Bronchial epithelial cell (primary cell): ENCODE results near the gene VTI1A. TPM values are rescaled to one million over a fixed set of nuclear protein-coding genes. Genes with fewer than 3 reads are reported as not detected.
"Not testable (repeated sequence)": the region's sequence is repeated elsewhere in the genome, so short reads cannot be mapped to it uniquely, and the experiment has no call there.

Source experiments
- DNase-seq: peaks from one replicate; pipeline ENCODE4 v3.0.0-alpha.2; 2010; ENCODE audit warnings: low read depth
- FAIRE-seq: peaks from 2 replicates; lab custom pipeline; 2011; peaks lifted over from hg19 to GRCh38; lab: Jason Lieb, UNC
- H3K27me3 ChIP-seq: 2 replicates; pipeline ENCODE4 v1.5.1; 2011; ENCODE audit warnings: low read length; ENCODE audit not compliant: control insufficient read depth, insufficient read depth
- H3K36me3 ChIP-seq: 2 replicates; pipeline ENCODE4 v1.5.1; 2011; ENCODE audit warnings: low read length; ENCODE audit not compliant: control insufficient read depth, insufficient read depth
- H3K4me3 ChIP-seq: 2 replicates; pipeline ENCODE4 v1.5.1; 2011; ENCODE audit warnings: mild to moderate bottlenecking, low read depth, low read length, control low read depth
- CTCF ChIP-seq: IDR thresholded peaks from 2 replicates; pipeline ENCODE4 v1.5.1; 2011; ENCODE audit warnings: mild to moderate bottlenecking, moderate library complexity, low read length, control low read depth, inconsistent platforms; ENCODE audit not compliant: insufficient read depth, severe bottlenecking
- total RNA-seq: library from RNA; depleted of rRNA; stranded (reverse); fragments of >200 nt; gene quantifications from 2 replicates; pipeline ENCODE4 v1.2.1, GENCODE V29; 2014

VTI1A gene
- total RNA-seq, 1 donor from 2014 or later: 36.6 TPM

DNA sequence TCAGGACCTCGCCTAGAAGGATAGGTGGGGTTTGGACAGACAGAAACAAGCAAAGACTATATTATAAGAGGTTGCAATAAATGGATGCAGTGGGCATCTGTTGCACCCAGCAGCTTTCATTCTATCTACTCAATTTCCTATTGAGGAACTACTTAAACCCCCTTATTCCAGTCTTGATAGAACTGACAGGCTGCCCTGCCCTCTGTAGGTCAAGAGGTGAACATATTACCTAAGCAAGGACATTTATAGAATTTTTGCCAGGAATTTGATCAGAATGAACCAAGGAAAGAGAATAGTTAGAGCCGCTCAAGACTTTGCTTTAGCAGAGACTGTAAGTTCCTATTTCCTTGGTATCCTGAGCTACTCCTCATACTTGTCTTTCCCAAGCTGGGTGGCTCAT, 9.5 kb downstream of the VTI1A start:
- no peaks in the 10 kb centered on the region for H3K36me3 ChIP-seq
- DNase-seq (no peak), FAIRE-seq (no peak)
- no peak overlapping the region for H3K4me3 ChIP-seq
- TF ChIP-seq CTCF: no peak
- H3K27me3 ChIP-seq: no peaks in the 10 kb centered on the region

GRCh38 chr10:112460366-112460765, 13.4 kb downstream of the VTI1A start:
- Histone ChIP-seq H3K36me3 (no peaks in the 10 kb centered on the region), H3K27me3 (no peaks in the 10 kb centered on the region), H3K4me3 (no peak overlapping the region)
- FAIRE-seq (no peak), DNase-seq (no peak)
- no peak for TF ChIP-seq CTCF

DNA sequence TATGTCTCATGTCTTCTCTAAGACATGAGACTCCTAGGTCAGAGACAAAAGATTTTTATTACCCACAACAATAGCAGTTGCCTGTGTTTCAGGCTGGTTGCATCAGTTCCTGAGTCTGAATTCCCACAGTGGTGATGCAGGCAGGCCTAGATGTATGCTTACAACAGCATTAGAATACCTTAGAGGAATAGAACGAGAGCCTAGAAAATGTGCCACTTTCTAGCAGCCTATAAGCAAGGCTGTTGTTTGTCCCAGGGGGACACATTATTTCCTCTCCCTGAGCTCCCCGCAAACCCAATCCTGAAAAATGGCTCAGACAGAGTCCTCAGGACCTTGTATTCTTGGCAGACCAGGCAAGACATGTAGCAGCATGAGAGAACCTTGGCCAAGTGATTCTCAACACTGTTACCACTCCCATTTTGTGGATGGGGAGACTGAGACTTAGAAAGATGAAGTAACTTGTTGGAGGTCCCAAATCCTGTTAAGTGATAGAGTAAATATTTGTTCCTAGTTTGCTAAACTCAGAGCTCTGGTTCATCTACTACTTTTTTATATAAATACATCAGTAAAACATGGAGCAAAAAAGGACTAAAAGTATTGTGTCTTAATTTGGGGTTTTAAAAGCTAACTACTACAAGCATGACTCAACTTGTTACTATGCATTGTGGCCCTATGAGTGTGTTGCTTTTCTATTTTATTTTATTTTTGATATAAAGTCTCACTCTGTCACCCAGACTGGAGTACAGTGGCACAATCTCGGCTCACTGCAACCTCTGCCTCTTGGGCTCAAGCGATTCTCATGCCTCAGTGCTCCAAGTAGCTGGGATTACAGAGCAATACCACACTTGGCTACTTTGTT, 14.2 kb downstream of the VTI1A start:
- FAIRE-seq (no peak), DNase-seq (peak; percentile 73)
- H3K27me3 ChIP-seq: no peaks in the 10 kb centered on the region
- H3K36me3 ChIP-seq: peaks cover 2% of the 10 kb centered on the region
- no peak overlapping the region for H3K4me3 ChIP-seq
- no peak for TF ChIP-seq CTCF

- not testable (repeated sequence) for H3K27me3 ChIP-seq, FAIRE-seq, H3K36me3 ChIP-seq, H3K4me3 ChIP-seq, DNase-seq
These were observed 17.1 kb downstream of the VTI1A start for GRCh38 chr10:112464074-112464473.

DNA sequence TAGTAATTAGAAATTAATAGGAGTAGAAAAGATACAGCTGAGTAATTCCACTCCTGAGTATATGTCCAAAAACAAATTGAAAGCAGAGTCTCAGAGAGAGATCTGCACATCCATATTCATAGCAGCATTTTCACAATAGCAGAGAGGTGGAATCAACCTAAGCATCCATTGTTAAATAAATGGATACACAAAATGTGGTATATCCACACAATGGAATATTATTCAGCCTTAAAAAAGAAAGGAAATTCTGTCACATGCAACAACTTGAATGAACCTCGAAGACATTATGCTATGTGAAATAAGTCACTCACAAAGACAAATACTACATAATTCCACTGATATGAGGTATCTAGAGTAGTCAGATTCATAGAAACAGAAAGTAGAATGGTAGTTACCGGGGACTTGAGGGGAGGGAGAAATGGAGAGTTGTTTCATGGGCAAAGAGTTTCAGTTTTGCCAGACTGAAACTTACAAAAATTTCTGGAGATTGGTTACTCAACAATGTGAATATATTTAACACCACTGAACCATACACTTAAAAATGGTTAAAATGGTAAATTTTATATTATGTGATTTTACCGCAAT, 18.4 kb downstream of the VTI1A start:
- Histone ChIP-seq H3K27me3 (no peaks in the 10 kb centered on the region), H3K36me3 (peaks cover 2% of the 10 kb centered on the region), H3K4me3 (no peak overlapping the region)
- FAIRE-seq (no peak), DNase-seq (no peak)
- TF ChIP-seq CTCF: no peak

DNA sequence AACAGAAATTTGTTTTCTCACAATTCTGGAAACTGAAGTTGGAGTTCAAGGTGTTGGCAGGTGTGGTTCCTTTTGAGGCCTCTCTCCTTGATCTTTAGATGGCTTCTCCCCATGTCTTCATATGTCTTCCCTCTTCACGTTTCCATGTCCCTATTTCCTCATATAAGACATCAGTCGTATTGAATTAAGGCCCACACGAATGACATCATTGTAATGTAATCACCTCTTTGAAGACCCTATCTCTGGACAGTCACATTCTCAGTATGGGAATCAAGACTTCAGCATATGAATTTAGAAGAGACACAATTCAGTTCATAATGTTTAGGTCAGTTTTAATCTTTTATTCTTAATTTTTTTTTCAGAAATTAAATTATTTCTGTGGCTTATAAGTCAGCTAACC, 19.8 kb downstream of the VTI1A start:
- H3K36me3 ChIP-seq: peaks cover 2% of the 10 kb centered on the region
- DNase-seq (no peak), FAIRE-seq (no peak)
- H3K4me3 ChIP-seq: no peak overlapping the region
- TF ChIP-seq CTCF: no peak
- no peaks in the 10 kb centered on the region for H3K27me3 ChIP-seq
